ENCODE measurements around the gene FLT3LG. TPM values are rescaled to one million over a fixed set of nuclear protein-coding genes. Genes with fewer than 3 reads are reported as not detected.

The FLT3LG gene
- total RNA-seq, 2 experiments from 2014 or later: 8.2 to 8.4 TPM

DNA sequence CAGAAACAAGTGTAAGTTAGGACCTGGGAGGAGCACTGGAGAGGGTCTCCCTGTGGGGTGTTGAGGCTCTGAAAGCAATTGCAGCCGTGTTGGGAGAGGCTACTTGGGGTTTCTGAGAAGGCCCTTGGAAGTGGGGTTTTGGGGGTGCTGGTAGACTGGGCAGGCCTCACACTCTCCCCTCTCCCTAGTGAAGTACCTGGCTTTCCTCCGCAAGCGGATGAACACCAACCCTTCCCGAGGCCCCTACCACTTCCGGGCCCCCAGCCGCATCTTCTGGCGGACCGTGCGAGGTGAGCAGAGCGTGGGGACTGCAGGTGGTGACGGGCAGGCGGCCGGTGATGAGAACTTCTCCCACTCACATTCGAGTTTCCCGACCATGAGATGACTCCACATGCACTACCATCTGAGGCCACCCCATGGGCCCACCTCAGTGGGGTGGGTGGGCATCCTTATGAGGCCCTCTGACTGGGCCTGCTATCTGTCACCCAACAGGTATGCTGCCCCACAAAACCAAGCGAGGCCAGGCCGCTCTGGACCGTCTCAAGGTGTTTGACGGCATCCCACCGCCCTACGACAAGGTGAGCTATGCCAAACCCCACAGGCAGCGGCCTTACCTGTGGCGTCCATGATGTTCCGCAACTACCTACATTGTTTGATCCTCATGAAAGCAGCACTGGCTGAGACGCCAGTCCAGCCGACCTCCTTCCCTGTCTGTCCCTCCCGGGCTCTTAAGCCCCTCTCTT lies 16.4 kb downstream of the FLT3LG start:
- H3K79me2 ChIP-seq (ENCODE audit: insufficient read depth, low read depth, low read length): peaks cover 34% of the 10 kb centered on the region
- peak overlapping the region; percentile 94 for H3K27ac ChIP-seq (ENCODE audit: low read depth, low read length, poor library complexity, severe bottlenecking)
- no peak overlapping the region for H2AFZ ChIP-seq (ENCODE audit: low read length)
- no peaks in the 10 kb centered on the region for H3K9me2 ChIP-seq (ENCODE audit: insufficient read depth, low read length)
- peaks cover 61% of the 10 kb centered on the region for H3K36me3 ChIP-seq (ENCODE audit: insufficient read depth, low read length)
- DNase-seq (ENCODE audit: low spot score): peak; percentile 44
- TF ChIP-seq EZH2phosphoT487 (IDR thresholded peaks at IDR 0.05; ENCODE audit: borderline replicate concordance, low read depth, low read length): no peak
- TF ChIP-seq, protein P1, sequence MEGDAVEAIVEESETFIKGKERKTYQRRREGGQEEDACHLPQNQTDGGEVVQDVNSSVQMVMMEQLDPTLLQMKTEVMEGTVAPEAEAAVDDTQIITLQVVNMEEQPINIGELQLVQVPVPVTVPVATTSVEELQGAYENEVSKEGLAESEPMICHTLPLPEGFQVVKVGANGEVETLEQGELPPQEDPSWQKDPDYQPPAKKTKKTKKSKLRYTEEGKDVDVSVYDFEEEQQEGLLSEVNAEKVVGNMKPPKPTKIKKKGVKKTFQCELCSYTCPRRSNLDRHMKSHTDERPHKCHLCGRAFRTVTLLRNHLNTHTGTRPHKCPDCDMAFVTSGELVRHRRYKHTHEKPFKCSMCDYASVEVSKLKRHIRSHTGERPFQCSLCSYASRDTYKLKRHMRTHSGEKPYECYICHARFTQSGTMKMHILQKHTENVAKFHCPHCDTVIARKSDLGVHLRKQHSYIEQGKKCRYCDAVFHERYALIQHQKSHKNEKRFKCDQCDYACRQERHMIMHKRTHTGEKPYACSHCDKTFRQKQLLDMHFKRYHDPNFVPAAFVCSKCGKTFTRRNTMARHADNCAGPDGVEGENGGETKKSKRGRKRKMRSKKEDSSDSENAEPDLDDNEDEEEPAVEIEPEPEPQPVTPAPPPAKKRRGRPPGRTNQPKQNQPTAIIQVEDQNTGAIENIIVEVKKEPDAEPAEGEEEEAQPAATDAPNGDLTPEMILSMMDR (conservative IDR thresholded peaks at IDR 0.05; ENCODE audit: low read length): no peak
- peak overlapping the region; percentile 80 for H3K4me2 ChIP-seq (ENCODE audit: low read length)
- peak overlapping the region; percentile 95 for H3K4me3 ChIP-seq (ENCODE audit: low read depth, low read length, poor library complexity, severe bottlenecking)
- H4K20me1 ChIP-seq (ENCODE audit: insufficient read depth, low read length): peaks cover 12% of the 10 kb centered on the region; the same call in 1 of the 2 replicates
- no peaks in the 10 kb centered on the region for H3K9me3 ChIP-seq (ENCODE audit: low read length)
- ChIA-PET CTCF (ENCODE audit: unreplicated experiment) (no interaction called here), POLR2A (no interaction called here)
- peaks cover 56% of the 10 kb centered on the region for H3K4me1 ChIP-seq (ENCODE audit: insufficient read depth, low read length, poor library complexity, severe bottlenecking)
- intact Hi-C loops (cut with micrococcal nuclease; ENCODE audit: unreplicated experiment): loop anchor here (10.0 kb wide), 2 partner anchors 274 to 856 kb away; partner anchors contain the start of genes AP2A1, DBP and TSKS
- BruUV-seq (replicated peaks): no TSS peak

GRCh38 chr19:49491030-49491803 lies 17.2 kb downstream of the FLT3LG start:
- H3K4me2 ChIP-seq (ENCODE audit: low read length): peak overlapping the region; percentile 80
- peaks cover 12% of the 10 kb centered on the region; the same call in 1 of the 2 replicates for H4K20me1 ChIP-seq (ENCODE audit: insufficient read depth, low read length)
- peaks cover 59% of the 10 kb centered on the region for H3K4me1 ChIP-seq (ENCODE audit: insufficient read depth, low read length, poor library complexity, severe bottlenecking)
- H3K9me2 ChIP-seq (ENCODE audit: insufficient read depth, low read length): no peaks in the 10 kb centered on the region
- H3K27ac ChIP-seq (ENCODE audit: low read depth, low read length, poor library complexity, severe bottlenecking): peak overlapping the region; percentile 94
- no peak for DNase-seq (ENCODE audit: low spot score)
- ChIA-PET CTCF (ENCODE audit: unreplicated experiment) (no interaction called here), POLR2A (no interaction called here)
- H3K4me3 ChIP-seq (ENCODE audit: low read depth, low read length, poor library complexity, severe bottlenecking): peak overlapping the region; percentile 95
- H3K79me2 ChIP-seq (ENCODE audit: insufficient read depth, low read depth, low read length): peaks cover 34% of the 10 kb centered on the region
- H2AFZ ChIP-seq (ENCODE audit: low read length): no peak overlapping the region
- intact Hi-C loops (cut with micrococcal nuclease; ENCODE audit: unreplicated experiment): loop anchor here (10.0 kb wide), 2 partner anchors 274 to 856 kb away; partner anchors contain the start of genes AP2A1, DBP and TSKS
- no peaks in the 10 kb centered on the region for H3K9me3 ChIP-seq (ENCODE audit: low read length)
- no TSS peak for BruUV-seq (replicated peaks)
- peaks cover 61% of the 10 kb centered on the region for H3K36me3 ChIP-seq (ENCODE audit: insufficient read depth, low read length)
- TF ChIP-seq, protein P1 (conservative IDR thresholded peaks at IDR 0.05; ENCODE audit: low read length): no peak
- TF ChIP-seq EZH2phosphoT487 (IDR thresholded peaks at IDR 0.05; ENCODE audit: borderline replicate concordance, low read depth, low read length): no peak

Measured in OCI-LY7 (cell line).